Measurements from ENCODE around the gene PRSS12.

DNA sequence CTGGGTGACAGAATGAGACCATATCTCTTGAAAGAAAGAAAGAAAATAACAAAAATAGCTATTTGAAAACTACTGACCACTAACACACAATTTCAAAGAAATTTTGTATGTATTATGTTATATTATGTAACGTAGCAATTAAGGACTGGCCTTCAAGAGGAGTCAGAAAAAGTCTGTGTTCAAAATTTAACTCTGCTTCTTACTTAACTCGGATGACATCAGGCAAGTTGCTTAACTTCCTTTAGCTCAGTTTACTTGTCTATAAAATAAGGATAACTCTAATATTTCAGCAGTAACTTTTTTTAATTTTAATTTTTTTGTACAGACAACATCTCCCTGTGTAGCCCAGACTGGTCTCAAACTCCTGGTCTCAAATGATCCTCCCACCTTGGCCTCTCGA is 14.6 kb upstream of the PRSS12 start:
- TF ChIP-seq EZH2 (IDR thresholded peaks at IDR 0.05; ENCODE audit: insufficient read depth, poor library complexity, severe bottlenecking) (no peak), EZH2phosphoT487 (IDR thresholded peaks at IDR 0.05; ENCODE audit: insufficient read depth, low read depth) (no peak)
